Measurements from ENCODE around the gene GRM1. TPM values are rescaled to one million over a fixed set of nuclear protein-coding genes. Genes with fewer than 3 reads are reported as not detected.
A peak's percentile ranks its signal among the peaks of the same experiment; 100 is the strongest.

The GRM1 gene
- total RNA-seq, 2 experiments from 2014 or later = not detected

DNA sequence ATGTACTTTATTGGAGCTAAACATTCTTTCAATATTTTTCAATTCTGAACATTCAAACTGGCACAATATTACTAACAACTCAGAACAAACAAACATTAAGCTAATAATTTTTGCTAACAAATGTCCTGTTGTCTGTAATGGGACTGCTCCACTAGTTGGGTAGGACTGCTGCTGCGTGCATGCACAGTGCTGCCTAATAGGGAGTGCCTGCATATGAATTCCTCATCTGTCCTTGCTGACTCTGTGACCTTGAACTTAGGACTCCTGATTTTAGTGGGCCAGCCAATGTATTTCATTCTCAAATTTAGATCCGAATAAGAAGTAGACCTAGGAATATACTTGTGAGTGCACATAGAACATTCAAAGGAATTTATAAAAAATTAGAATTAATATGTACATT lies 318.2 kb downstream of the GRM1 start:
- ATAC-seq = no peak
- Mint-ChIP-seq H3K27me3 (no peaks in the 10 kb centered on the region), H3K27ac (no peak overlapping the region)

DNA sequence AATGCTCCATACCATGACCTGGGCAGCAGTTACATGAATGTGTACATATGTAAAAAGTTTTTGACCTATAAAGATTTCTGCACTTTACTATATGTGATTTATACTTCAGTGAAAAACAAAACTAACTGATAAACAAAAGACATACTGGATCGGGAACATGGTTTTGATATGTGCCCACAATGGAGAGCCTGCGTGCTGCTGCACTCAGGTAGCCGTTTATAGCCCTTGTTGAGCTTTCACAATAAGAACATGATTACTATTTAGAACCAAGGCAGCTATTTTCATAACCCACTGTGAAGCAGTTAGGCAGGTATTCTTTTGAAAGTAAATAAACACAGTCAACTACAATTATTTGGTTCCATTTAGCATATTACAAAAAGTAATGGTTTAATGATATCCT lies 318.8 kb downstream of the GRM1 start:
- H3K36me3 Mint-ChIP-seq = no peaks in the 10 kb centered on the region
- CTCF ChIA-PET = interaction anchor here (0.8 to 1.5 kb wide), 2 partner anchors 16 to 92 kb away, joined by 3 read pairs; no protein-coding TSS in a partner anchor
- no peaks in the 10 kb centered on the region for H3K9me3 Mint-ChIP-seq (ENCODE audit: low read depth)
- no peak for ATAC-seq
- no peaks in the 10 kb centered on the region for H3K27me3 Mint-ChIP-seq
- no peak for DNase-seq
- no peak overlapping the region for H3K27ac Mint-ChIP-seq
- H3K4me1 Mint-ChIP-seq = no peaks in the 10 kb centered on the region
- no peak overlapping the region for H3K4me3 Mint-ChIP-seq

More for the DNA sequence above, 318.2 kb downstream of the GRM1 start:
- Mint-ChIP-seq H3K9me3 (ENCODE audit: low read depth) (no peaks in the 10 kb centered on the region), H3K4me3 (no peak overlapping the region), H3K4me1 (no peaks in the 10 kb centered on the region), H3K36me3 (no peaks in the 10 kb centered on the region)
- CTCF ChIA-PET = no interaction called here
- DNase-seq = no peak

DNA sequence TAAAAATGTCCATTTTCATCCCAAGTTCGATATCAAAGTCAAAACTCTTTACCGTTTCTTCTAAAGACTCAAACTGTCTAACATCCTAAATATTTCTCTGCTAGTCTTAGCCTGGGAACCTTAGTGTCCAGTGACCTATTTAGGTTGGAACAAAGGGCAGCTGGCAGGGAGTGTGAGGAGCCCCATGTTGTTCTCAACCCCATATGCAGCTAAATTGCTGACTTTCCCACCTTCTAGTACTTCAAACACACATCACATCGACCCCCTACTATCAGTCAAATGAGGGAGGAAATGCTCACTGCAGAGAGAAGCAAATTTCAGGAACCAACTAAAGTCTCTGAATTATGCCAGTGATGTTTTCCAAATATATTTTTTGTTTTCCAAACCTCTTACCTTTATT lies 322.2 kb downstream of the GRM1 start:
- H3K27ac Mint-ChIP-seq = no peak overlapping the region
- no peaks in the 10 kb centered on the region for H3K27me3 Mint-ChIP-seq
- CTCF ChIA-PET = no interaction called here
- DNase-seq (no peak), ATAC-seq (no peak)
- H3K9me3 Mint-ChIP-seq (ENCODE audit: low read depth) = no peaks in the 10 kb centered on the region
- no peaks in the 10 kb centered on the region for H3K4me1 Mint-ChIP-seq
- no peak overlapping the region for H3K4me3 Mint-ChIP-seq
- no peaks in the 10 kb centered on the region for H3K36me3 Mint-ChIP-seq

DNA sequence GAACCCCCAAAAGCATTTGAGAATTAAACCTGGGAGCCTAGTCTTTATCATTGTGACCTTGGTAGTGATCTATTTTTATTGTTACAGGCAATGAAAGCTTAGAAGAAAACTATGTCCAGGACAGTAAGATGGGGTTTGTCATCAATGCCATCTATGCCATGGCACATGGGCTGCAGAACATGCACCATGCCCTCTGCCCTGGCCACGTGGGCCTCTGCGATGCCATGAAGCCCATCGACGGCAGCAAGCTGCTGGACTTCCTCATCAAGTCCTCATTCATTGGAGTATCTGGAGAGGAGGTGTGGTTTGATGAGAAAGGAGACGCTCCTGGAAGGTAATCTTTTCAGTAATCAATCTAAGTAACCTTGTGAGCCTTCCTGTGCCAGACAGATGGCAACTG lies 323.3 kb downstream of the GRM1 start:
- no peaks in the 10 kb centered on the region for H3K27me3 Mint-ChIP-seq
- H3K4me1 Mint-ChIP-seq = no peaks in the 10 kb centered on the region
- CTCF ChIA-PET = no interaction called here
- no peaks in the 10 kb centered on the region for H3K36me3 Mint-ChIP-seq
- no peak for ATAC-seq
- H3K27ac Mint-ChIP-seq = no peak overlapping the region
- H3K4me3 Mint-ChIP-seq = no peak overlapping the region
- DNase-seq = no peak
- H3K9me3 Mint-ChIP-seq (ENCODE audit: low read depth) = no peaks in the 10 kb centered on the region

DNA sequence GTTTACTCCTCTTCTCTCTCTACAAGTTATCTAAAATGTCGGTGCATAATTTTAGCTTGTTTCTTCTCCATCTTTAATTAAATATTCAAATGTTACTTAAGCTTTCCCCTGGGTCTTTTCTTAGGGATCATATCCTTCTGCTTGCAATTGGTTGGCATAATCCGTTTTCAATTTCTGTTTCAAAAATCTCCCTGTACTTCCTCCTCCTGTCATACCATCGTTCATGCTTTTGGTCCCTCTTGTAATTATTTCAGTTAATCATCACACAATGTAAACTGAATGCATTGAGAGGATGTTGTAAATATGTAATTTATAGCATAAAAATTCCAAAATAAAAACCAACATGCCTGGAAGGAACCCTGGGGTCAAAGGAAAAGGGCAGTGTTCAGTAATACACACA lies 325.6 kb downstream of the GRM1 start:
- H3K4me1 Mint-ChIP-seq = peaks cover 13% of the 10 kb centered on the region
- H3K36me3 Mint-ChIP-seq = no peaks in the 10 kb centered on the region
- no peaks in the 10 kb centered on the region for H3K27me3 Mint-ChIP-seq
- CTCF ChIA-PET = no interaction called here
- no peak overlapping the region for H3K4me3 Mint-ChIP-seq
- H3K27ac Mint-ChIP-seq = no peak overlapping the region
- ATAC-seq (no peak), DNase-seq (no peak)
- H3K9me3 Mint-ChIP-seq (ENCODE audit: low read depth) = no peaks in the 10 kb centered on the region

DNA sequence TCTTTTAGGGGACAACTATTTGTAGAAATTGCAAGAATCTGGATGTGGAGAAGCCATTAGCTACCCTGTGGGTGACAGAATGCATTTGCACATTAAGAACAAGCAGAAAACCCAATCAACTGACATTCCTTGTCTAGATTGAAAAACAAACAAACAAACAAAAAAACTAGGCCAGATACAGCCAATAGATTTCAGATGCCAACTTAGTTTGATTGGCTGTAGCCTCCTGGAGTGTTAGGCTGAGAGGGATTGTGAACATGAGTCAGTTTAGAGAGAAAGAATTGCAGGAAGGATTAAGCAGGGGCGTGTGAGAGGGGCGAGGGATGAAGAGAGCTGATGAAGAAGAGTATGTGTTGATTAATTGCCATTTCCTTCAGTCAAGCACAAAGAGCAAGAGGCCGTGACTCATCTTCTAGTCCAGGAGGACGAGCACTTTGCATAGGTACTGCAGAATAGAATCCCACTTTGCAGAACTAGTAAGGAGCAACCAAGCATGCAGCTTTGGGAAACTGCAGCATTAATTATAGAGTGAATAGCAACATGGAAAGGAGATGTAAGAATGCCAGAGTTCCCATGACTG lies 326.7 kb downstream of the GRM1 start:
- no peak for DNase-seq
- H3K4me3 Mint-ChIP-seq = no peak overlapping the region
- H3K36me3 Mint-ChIP-seq = no peaks in the 10 kb centered on the region
- CTCF ChIA-PET = no interaction called here
- no peak for ATAC-seq
- H3K27me3 Mint-ChIP-seq = no peaks in the 10 kb centered on the region
- H3K4me1 Mint-ChIP-seq = peaks cover 13% of the 10 kb centered on the region
- H3K9me3 Mint-ChIP-seq (ENCODE audit: low read depth) = no peaks in the 10 kb centered on the region
- H3K27ac Mint-ChIP-seq = no peak overlapping the region

DNA sequence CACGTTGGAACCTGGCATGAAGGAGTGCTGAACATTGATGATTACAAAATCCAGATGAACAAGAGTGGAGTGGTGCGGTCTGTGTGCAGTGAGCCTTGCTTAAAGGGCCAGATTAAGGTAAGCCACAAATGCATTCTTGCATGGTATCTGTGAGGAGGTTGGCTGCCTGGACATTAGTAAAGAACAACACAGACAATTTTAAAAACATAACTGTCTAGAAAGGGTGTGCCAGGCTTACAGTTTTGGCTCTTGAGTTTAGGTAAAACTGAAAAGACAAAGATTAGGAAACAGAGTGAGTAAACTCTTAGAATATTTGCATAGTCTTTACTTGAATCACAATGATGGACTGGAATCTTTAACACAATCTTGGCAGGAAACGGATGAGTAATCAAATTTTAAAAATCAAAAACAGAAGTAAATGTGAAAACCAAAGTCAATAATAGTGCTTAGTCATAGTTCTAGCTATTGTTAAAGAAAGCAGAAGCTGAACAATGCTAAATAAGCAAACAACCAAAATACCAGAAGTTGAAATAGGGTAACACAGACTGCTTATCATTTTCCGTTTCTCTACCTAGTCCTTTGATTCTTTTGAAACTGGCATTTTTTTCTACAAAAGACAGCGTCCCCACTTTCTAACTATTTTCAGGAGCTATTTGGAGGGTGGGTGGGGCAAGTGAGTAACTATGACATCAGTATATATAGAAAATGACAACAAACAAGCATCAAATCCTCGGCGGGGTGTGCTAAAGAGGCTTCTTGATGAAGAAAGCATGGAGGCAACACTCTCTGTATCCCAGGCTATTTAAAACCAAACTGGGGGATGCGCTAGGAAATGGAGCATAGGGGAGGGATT lies 328.9 kb downstream of the GRM1 start:
- Mint-ChIP-seq H3K4me1 (peaks cover 13% of the 10 kb centered on the region), H3K9me3 (ENCODE audit: low read depth) (no peaks in the 10 kb centered on the region), H3K4me3 (no peak overlapping the region), H3K27me3 (no peaks in the 10 kb centered on the region), H3K27ac (peak overlapping the region; percentile 64), H3K36me3 (no peaks in the 10 kb centered on the region)
- ATAC-seq (peak; percentile 55), DNase-seq (no peak)
- CTCF ChIA-PET = no interaction called here

DNA sequence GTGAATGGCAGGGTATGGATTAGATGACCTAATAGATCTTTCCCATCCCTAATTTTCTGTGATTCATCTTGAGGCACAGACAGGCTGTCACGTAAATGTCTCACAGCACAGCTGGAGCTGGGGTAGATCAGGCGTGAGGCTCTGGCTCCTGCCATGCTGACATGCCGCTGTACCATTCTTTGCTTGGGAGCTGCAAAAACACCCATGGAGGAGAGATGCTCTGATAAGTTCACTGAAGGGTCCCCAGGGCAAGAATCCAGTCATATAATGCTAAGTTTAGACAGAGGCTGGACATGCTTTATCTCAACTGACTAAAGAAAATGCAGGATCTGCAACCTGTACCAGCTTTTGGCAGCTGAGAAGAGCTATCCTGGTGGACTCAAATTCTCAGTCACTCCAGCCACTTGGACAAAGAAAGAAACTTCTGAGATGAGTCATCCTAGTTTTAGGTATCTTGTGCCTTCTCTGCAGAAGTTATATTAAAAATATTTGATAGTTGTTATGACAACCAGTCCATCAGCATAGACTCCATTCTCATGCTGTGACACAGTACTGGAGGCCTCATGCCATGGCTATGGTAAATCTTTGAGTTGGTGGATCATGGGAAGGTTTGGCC lies 329.7 kb downstream of the GRM1 start:
- no peak overlapping the region for H3K4me3 Mint-ChIP-seq
- peak overlapping the region; percentile 64 for H3K27ac Mint-ChIP-seq
- ATAC-seq = no peak
- H3K9me3 Mint-ChIP-seq (ENCODE audit: low read depth) = no peaks in the 10 kb centered on the region
- H3K27me3 Mint-ChIP-seq = no peaks in the 10 kb centered on the region
- no peaks in the 10 kb centered on the region for H3K36me3 Mint-ChIP-seq
- CTCF ChIA-PET = no interaction called here
- H3K4me1 Mint-ChIP-seq = peaks cover 13% of the 10 kb centered on the region
- no peak for DNase-seq

DNA sequence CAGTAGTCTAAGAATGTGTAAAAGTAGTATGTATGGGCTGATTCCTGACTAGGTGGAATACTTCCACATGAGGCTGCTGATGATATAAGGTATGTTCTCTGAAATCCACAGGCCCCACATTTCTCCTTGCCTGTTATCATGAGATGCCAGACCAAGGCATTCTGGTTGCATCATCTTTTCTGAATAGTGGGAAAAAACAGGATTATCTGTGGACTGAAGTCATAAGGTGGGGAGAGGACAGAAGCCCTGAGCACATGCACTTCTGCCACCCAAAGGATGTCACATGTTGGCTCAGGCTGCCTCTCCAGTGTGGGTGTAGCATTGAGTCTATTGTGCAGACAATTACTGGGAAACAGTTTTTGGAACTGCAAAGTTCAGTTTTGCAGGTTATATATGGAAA lies 330.3 kb downstream of the GRM1 start:
- CTCF ChIA-PET = no interaction called here
- H3K27me3 Mint-ChIP-seq = no peaks in the 10 kb centered on the region
- H3K36me3 Mint-ChIP-seq = no peaks in the 10 kb centered on the region
- H3K4me3 Mint-ChIP-seq = no peak overlapping the region
- ATAC-seq (no peak), DNase-seq (no peak)
- peaks cover 2% of the 10 kb centered on the region for H3K9me3 Mint-ChIP-seq (ENCODE audit: low read depth)
- H3K4me1 Mint-ChIP-seq = peaks cover 13% of the 10 kb centered on the region
- H3K27ac Mint-ChIP-seq = no peak overlapping the region

DNA sequence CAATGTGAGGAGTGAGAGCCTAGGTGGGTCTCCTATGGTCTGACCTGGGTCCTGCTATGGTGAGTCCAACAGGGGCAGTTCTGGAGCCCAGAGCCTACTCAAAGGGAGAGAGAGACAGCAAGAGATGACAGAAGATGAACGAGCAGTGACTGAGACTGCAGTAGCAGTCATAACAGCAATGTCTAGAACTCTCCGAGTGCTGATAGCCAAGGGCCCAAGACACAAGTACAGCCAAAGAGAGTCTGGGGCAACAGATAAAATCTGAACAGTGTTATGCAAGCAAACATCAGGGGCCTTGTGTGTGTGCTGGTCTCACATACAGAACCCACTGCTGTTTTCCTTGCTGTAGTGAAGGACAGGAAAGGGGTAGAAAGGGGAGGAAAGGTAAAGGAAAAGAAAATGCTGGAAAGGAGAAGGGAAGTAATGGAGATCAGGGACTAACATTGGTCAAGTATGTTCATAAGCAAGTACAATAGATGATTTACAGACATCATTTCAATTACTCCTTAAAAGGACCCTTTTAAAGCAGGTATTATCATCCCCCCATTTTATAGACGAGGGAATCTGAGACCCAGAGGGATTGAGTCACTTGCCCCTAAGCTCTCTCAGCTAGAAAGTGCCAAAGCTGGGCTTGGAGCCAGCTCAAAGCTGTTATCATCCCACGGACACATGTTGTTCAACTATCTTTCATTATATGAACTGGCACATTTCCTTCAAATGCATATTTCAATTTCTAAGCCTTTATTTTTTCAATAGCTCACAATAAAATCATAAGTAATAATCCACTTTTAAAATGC lies 332.5 kb downstream of the GRM1 start:
- Mint-ChIP-seq H3K9me3 (ENCODE audit: low read depth) (peaks cover 2% of the 10 kb centered on the region), H3K4me3 (no peak overlapping the region), H3K36me3 (no peaks in the 10 kb centered on the region), H3K27me3 (no peaks in the 10 kb centered on the region), H3K4me1 (peaks cover 13% of the 10 kb centered on the region), H3K27ac (no peak overlapping the region)
- no peak for DNase-seq
- CTCF ChIA-PET = no interaction called here
- ATAC-seq = no peak

DNA sequence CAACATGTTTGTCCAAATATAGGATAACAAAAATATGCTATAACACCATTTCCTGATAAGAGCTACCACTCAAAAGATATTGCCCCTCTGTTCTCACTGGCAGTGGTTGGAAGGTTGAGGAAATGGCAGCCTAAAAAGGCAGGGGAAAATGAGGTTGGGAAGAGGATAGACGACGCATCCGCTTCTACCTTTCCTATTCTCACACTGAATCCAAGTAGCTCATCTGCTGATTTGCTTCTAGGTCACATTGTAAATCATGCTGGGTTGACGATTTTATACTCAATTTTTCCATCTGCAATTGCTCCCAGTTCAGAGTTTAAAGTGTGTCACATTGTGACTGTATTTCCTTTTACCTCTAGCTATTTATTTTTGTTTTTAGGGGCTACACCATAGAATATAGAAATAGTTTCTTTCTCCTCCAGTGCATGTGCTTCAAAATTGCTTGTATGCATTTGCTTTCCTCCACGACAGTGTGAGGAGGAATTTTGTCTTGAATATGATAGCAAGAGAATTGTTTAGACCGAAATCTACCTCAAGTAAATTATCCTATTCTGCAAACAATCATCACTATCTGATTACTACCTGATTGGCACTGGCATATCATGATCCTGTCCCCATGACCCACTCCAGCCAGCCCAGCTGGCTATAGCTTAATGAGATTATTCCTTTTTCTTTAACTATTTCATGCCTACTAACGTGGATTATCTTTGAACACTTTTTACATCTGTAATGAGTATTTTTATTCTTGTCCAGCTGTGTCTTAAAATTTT lies 335.2 kb downstream of the GRM1 start:
- Mint-ChIP-seq H3K4me3 (no peak overlapping the region), H3K27me3 (no peaks in the 10 kb centered on the region), H3K36me3 (no peaks in the 10 kb centered on the region), H3K4me1 (no peaks in the 10 kb centered on the region), H3K27ac (no peak overlapping the region), H3K9me3 (ENCODE audit: low read depth) (peaks cover 2% of the 10 kb centered on the region)
- no peak for DNase-seq
- CTCF ChIA-PET = interaction anchor here (1.1 to 1.2 kb wide), 2 partner anchors 16 to 44 kb away, joined by 3 to 4 read pairs; no protein-coding TSS in a partner anchor
- no peak for ATAC-seq

DNA sequence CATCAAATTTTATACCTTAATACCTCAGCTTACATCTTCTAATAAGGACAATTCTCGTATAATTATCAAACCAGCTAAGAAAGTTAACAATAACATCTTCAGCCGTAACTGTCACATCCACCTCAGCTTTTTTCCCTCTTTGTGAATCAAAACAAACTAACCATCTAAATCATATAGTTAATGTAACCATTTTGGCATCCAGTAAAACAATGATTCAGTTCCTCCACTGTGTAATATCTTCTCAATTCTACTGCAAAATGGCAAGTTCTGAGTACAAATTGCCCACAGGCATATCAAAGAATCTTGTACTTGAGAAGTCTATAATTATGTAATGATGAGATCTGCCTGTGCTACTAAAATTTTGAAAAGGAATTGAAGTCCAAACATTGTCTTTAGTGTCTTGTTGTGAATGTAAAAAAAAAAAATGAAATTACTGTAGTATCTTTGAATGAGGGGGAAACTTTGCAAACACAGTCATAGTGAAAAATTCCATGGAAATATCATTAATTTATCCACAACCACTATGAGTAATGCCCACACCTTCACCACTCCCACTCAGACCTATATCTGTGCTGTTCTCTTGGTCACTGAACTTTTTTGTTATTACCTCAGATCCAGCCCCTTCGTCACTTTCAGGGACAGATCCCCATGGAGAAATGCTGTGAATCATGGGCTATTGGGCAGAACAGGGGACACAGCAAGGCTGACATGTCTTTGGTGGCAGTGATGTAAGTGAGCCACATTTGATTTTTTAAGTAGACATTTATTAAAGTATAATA lies 336.1 kb downstream of the GRM1 start:
- Mint-ChIP-seq H3K36me3 (no peaks in the 10 kb centered on the region), H3K4me3 (no peak overlapping the region), H3K27ac (no peak overlapping the region), H3K9me3 (ENCODE audit: low read depth) (peaks cover 2% of the 10 kb centered on the region), H3K27me3 (no peaks in the 10 kb centered on the region), H3K4me1 (no peaks in the 10 kb centered on the region)
- no peak for ATAC-seq
- CTCF ChIA-PET = interaction anchor here (1.1 kb wide), 1 partner anchor 45 kb away, joined by 4 read pairs; no protein-coding TSS in a partner anchor
- DNase-seq = no peak

All from activated CD8-positive, alpha-beta memory T cell treated with anti-CD3 and anti-CD28 coated beads, Interleukin-2, amount 10 ng/mL, durations not matched to agents 7 days and 5 days (primary cell).